Measurements from ENCODE around the gene SLC6A4. TPM values are rescaled to one million over a fixed set of nuclear protein-coding genes. Genes with fewer than 3 reads are reported as not detected.

The SLC6A4 gene
- total and polyA plus RNA-seq, 4 donors: 1.1 to 36.0 (median 4.7) TPM

DNA sequence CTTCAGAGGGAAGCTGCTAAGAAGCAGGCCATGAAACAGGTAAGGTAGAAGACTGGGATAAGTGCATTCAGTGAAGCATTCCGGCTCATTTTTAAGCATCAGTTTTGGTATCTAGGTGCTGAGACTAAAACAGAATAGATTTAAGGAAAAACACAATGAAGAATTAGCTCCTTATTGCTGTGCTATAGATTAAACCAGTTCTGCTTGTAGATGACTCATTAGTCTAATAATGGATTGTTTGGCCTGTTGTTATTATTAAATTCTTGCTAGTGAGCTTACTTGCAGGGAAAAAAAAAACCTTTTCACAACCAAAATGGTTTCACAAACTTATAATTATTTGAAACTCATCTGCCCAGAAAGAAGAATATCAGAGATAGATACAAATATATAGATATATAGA is 62.9 kb downstream of the SLC6A4 start:
- Histone ChIP-seq H3K4me1 (ENCODE audit: control insufficient read depth, insufficient read depth, low read length) (no peaks in the 10 kb centered on the region), H3K9me3 (ENCODE audit: control insufficient read depth, insufficient read depth, low read length) (no peaks in the 10 kb centered on the region), H3K4me3 (ENCODE audit: low read depth, low read length) (no peak overlapping the region), H3K36me3 (ENCODE audit: control insufficient read depth, insufficient read depth, low read length) (peaks cover 5% of the 10 kb centered on the region), H3K27ac (ENCODE audit: low read depth, low read length) (no peak overlapping the region), H3K27me3 (ENCODE audit: control insufficient read depth, insufficient read depth, low read length) (no peaks in the 10 kb centered on the region)
- no CpG with 5 or more reads among the region's 1 CpG for WGBS (ENCODE audit: insufficient coverage)
- no peak for DNase-seq (ENCODE audit: low read depth in 4 of 6, low spot score in 6 of 6)

DNA sequence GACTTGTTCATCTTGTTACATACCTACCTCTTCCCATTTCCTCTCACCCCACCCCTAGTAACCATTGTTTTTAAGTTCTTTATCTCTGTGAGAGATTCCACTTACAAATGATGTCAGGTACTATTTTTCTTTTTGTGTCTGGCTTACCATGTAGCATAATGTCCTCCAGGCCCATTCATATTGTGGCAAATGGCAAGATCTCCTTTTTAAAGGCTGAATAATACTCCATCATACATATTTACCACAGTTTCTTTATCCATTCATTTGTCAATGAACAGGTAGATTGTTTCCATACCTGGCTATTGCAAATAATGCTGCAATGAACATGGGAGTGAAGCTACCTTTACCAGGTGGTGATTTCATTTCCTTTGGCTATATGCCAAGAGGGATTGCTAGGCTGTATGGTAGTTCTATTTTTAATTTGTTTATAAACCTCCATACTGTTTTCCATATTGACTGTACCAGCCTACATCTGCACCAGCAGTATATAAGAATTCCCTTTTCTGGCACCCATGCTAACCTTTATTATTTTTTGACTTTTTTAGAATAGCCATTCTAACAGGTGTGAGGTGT is 65.0 kb downstream of the SLC6A4 start:
- no peak overlapping the region for H3K27ac ChIP-seq (ENCODE audit: low read depth, low read length)
- H3K4me3 ChIP-seq (ENCODE audit: low read depth, low read length): no peak overlapping the region
- H3K4me1 ChIP-seq (ENCODE audit: control insufficient read depth, insufficient read depth, low read length): no peaks in the 10 kb centered on the region
- no peak for DNase-seq (ENCODE audit: low read depth in 4 of 6, low spot score in 6 of 6)
- H3K36me3 ChIP-seq (ENCODE audit: control insufficient read depth, insufficient read depth, low read length): peaks cover 5% of the 10 kb centered on the region
- H3K27me3 ChIP-seq (ENCODE audit: control insufficient read depth, insufficient read depth, low read length): no peaks in the 10 kb centered on the region
- no peaks in the 10 kb centered on the region for H3K9me3 ChIP-seq (ENCODE audit: control insufficient read depth, insufficient read depth, low read length)

DNA sequence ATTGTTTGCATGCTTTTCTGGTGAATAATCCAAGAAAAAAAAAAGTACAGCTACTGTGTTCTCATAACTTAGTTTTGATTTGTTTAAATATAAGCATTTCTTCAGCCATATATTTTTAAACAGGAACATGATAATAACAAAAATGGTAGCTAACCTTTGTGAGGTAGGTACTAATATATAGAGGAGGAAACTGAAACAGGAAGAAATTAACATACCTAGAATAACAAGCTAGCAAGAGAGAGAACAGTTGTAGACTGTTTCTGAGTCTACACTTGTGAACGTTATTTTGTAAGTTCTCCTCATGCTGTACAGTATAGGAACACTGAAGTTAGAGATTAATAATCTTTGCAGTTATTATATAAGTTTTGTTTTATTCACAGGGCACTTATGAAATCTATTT is 69.5 kb downstream of the SLC6A4 start:
- Histone ChIP-seq H3K4me1 (ENCODE audit: control insufficient read depth, insufficient read depth, low read length) (no peaks in the 10 kb centered on the region), H3K9me3 (ENCODE audit: control insufficient read depth, insufficient read depth, low read length) (no peaks in the 10 kb centered on the region), H3K36me3 (ENCODE audit: control insufficient read depth, insufficient read depth, low read length) (no peaks in the 10 kb centered on the region), H3K27me3 (ENCODE audit: control insufficient read depth, insufficient read depth, low read length) (no peaks in the 10 kb centered on the region), H3K4me3 (ENCODE audit: low read depth, low read length) (no peak overlapping the region), H3K27ac (ENCODE audit: low read depth, low read length) (no peak overlapping the region)
- no peak for DNase-seq (ENCODE audit: low read depth in 4 of 6, low spot score in 6 of 6)
- WGBS (ENCODE audit: insufficient coverage): no CpG with 5 or more reads among the region's 1 CpG

DNA sequence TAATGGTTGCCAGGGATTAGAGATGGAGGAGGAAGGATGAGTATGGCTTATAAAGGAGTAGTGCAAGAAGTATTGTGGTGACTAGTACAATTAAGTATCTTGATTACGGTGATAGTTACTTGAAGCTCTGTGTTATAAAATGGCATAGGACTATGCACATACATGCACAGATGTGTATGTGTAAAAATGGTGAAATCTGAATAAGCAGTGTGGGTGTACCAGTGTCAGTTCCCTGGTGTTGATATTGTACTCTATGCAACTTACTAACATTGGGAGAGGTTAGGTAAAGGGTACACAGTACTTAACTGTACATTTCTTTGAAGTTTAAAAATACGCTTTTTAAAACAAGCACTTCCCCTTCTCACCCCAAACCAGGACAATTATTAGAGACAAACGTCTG is 70.3 kb downstream of the SLC6A4 start:
- 71% methylated on average over 1 of the region's 3 CpGs for WGBS (ENCODE audit: insufficient coverage)

GRCh38 chr17:30164531-30164930 is 71.0 kb downstream of the SLC6A4 start:
- Histone ChIP-seq H3K36me3 (ENCODE audit: control insufficient read depth, insufficient read depth, low read length) (no peaks in the 10 kb centered on the region), H3K9me3 (ENCODE audit: control insufficient read depth, insufficient read depth, low read length) (peaks cover 9% of the 10 kb centered on the region), H3K4me3 (ENCODE audit: low read depth, low read length) (no peak overlapping the region), H3K27me3 (ENCODE audit: control insufficient read depth, insufficient read depth, low read length) (no peaks in the 10 kb centered on the region), H3K27ac (ENCODE audit: low read depth, low read length) (no peak overlapping the region), H3K4me1 (ENCODE audit: control insufficient read depth, insufficient read depth, low read length) (no peaks in the 10 kb centered on the region)
- 93% methylated on average over 3 of the region's 4 CpGs for WGBS (ENCODE audit: insufficient coverage)
- DNase-seq (ENCODE audit: low read depth in 4 of 6, low spot score in 6 of 6): no peak

More for the DNA sequence above, 70.3 kb downstream of the SLC6A4 start:
- Histone ChIP-seq H3K4me1 (ENCODE audit: control insufficient read depth, insufficient read depth, low read length) (no peaks in the 10 kb centered on the region), H3K9me3 (ENCODE audit: control insufficient read depth, insufficient read depth, low read length) (peaks cover 5% of the 10 kb centered on the region), H3K36me3 (ENCODE audit: control insufficient read depth, insufficient read depth, low read length) (no peaks in the 10 kb centered on the region), H3K4me3 (ENCODE audit: low read depth, low read length) (no peak overlapping the region), H3K27me3 (ENCODE audit: control insufficient read depth, insufficient read depth, low read length) (no peaks in the 10 kb centered on the region), H3K27ac (ENCODE audit: low read depth, low read length) (no peak overlapping the region)
- no peak for DNase-seq (ENCODE audit: low read depth in 4 of 6, low spot score in 6 of 6)

DNA sequence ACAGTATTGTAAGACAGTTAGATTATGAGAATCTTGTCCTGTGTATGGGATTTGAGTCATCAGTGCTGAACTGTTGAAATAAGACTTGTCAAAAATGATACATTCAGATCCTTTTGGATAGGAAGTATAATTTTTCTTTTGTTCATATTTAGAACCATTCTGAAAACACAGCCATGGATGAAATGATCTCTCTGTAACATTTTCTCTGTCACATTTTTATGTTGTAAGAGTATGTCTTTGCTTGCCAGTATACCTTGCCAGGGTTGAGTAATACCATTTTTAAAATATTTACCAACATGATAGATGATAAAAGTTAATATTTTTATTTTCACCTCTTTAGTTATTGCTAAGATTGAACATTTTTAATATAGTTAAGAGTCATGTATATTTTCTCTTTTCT is 73.9 kb downstream of the SLC6A4 start:
- H3K9me3 ChIP-seq (ENCODE audit: control insufficient read depth, insufficient read depth, low read length): peaks cover 19% of the 10 kb centered on the region
- H3K27me3 ChIP-seq (ENCODE audit: control insufficient read depth, insufficient read depth, low read length): no peaks in the 10 kb centered on the region
- peaks cover under 1% of the 10 kb centered on the region for H3K36me3 ChIP-seq (ENCODE audit: control insufficient read depth, insufficient read depth, low read length)
- H3K27ac ChIP-seq (ENCODE audit: low read depth, low read length): no peak overlapping the region
- H3K4me1 ChIP-seq (ENCODE audit: control insufficient read depth, insufficient read depth, low read length): no peaks in the 10 kb centered on the region
- no peak for DNase-seq (ENCODE audit: low read depth in 4 of 6, low spot score in 6 of 6)
- H3K4me3 ChIP-seq (ENCODE audit: low read depth, low read length): no peak overlapping the region

DNA sequence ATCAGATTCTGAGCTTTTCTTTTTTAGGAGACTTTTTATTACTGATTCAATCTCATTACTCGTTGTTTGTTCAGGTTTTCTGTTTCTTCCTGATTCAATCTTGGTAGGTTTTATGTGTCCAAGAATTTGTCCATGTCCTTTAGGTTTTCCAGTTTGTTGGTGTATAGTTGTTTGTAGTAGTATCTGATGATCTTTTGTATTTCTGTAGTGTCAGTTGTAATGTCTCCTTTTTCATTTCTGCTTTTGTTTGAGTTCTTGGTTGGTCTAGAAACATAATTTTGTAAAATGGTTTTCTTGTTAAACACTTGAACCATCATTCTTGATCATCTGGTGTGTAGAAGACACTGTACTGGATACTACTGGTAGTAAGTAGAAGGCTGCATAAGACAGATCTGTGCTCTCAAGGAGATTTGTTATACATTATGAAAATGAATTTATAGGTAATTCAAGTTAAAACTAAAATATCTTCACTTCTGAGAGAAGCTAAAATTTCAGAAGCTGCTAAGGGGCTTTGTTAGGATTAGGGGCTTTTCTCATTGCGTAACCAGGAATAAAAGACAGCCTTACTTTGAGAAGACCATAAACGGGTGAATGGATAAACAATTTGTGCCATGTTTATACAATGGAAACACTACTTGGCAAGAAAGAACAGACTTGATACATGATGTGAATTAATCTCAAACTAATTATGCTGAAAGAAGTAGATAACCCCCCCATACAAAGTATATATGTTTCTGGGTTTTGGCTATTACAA is 74.9 kb downstream of the SLC6A4 start:
- H3K27ac ChIP-seq (ENCODE audit: low read depth, low read length): no peak overlapping the region

GRCh38 chr17:30158896-30159625 is 76.4 kb downstream of the SLC6A4 start:
- H3K4me1 ChIP-seq (ENCODE audit: control insufficient read depth, insufficient read depth, low read length): no peaks in the 10 kb centered on the region
- no peak overlapping the region for H3K27ac ChIP-seq (ENCODE audit: low read depth, low read length)
- peaks cover 19% of the 10 kb centered on the region for H3K9me3 ChIP-seq (ENCODE audit: control insufficient read depth, insufficient read depth, low read length)
- DNase-seq (ENCODE audit: low read depth in 4 of 6, low spot score in 6 of 6): no peak
- H3K36me3 ChIP-seq (ENCODE audit: control insufficient read depth, insufficient read depth, low read length): peaks cover 2% of the 10 kb centered on the region
- no peak overlapping the region for H3K4me3 ChIP-seq (ENCODE audit: low read depth, low read length)
- no peaks in the 10 kb centered on the region for H3K27me3 ChIP-seq (ENCODE audit: control insufficient read depth, insufficient read depth, low read length)
- WGBS (ENCODE audit: insufficient coverage): no CpG with 5 or more reads among the region's 3 CpGs

More for the DNA sequence above, 74.9 kb downstream of the SLC6A4 start:
- no peaks in the 10 kb centered on the region for H3K4me1 ChIP-seq (ENCODE audit: control insufficient read depth, insufficient read depth, low read length)
- H3K36me3 ChIP-seq (ENCODE audit: control insufficient read depth, insufficient read depth, low read length): peaks cover 2% of the 10 kb centered on the region
- H3K27me3 ChIP-seq (ENCODE audit: control insufficient read depth, insufficient read depth, low read length): no peaks in the 10 kb centered on the region
- 67% methylated on average over 1 of the region's 3 CpGs for WGBS (ENCODE audit: insufficient coverage)
- DNase-seq (ENCODE audit: low read depth in 4 of 6, low spot score in 6 of 6): no peak
- peaks cover 19% of the 10 kb centered on the region for H3K9me3 ChIP-seq (ENCODE audit: control insufficient read depth, insufficient read depth, low read length)
- H3K4me3 ChIP-seq (ENCODE audit: low read depth, low read length): no peak overlapping the region

DNA sequence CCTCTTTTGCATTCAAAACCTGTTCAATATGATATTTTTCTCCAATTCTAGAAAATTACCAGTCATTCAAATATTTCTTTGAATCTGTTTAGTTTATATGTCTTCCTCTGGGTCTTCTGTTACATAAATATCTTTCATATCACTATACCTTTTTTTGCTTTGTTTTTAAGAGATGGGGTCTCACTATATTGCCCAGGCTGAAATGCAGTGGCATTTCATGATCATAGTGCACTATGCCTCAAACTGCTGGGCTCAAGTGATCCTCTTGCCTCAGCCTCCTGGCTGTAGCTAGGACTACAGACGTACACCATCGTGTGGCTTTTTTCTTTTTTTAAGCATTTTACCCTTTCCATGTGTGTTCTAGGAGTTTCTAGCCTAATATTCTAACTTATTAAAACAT is 80.1 kb downstream of the SLC6A4 start:
- no peaks in the 10 kb centered on the region for H3K27me3 ChIP-seq (ENCODE audit: control insufficient read depth, insufficient read depth, low read length)
- no CpG with 5 or more reads among the region's 2 CpGs for WGBS (ENCODE audit: insufficient coverage)
- H3K4me3 ChIP-seq (ENCODE audit: low read depth, low read length): no peak overlapping the region
- H3K36me3 ChIP-seq (ENCODE audit: control insufficient read depth, insufficient read depth, low read length): peaks cover 2% of the 10 kb centered on the region
- no peak for DNase-seq (ENCODE audit: low read depth in 4 of 6, low spot score in 6 of 6)
- H3K4me1 ChIP-seq (ENCODE audit: control insufficient read depth, insufficient read depth, low read length): no peaks in the 10 kb centered on the region
- H3K9me3 ChIP-seq (ENCODE audit: control insufficient read depth, insufficient read depth, low read length): peaks cover 15% of the 10 kb centered on the region
- H3K27ac ChIP-seq (ENCODE audit: low read depth, low read length): no peak overlapping the region

DNA sequence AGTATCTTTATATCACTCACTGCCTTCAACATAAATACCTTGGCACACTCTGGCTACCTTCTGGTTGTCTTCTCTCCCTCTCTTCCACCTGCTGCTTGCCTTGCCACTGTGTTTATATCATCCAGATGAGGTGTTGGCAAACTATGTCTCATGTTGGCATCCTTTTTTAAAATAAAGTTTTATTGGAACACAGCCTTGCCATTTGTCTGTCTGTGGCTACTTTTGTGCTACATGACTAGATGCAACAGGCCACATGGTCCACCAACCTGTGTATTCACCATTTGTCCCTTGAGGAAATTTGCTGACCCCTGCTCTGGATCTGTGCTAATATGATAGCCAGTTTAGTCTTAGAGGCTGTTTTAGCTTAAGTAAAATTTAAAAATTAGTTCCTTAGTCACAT is 82.0 kb downstream of the SLC6A4 start:
- no peak for DNase-seq (ENCODE audit: low read depth in 4 of 6, low spot score in 6 of 6)
- Histone ChIP-seq H3K9me3 (ENCODE audit: control insufficient read depth, insufficient read depth, low read length) (peaks cover 1% of the 10 kb centered on the region), H3K36me3 (ENCODE audit: control insufficient read depth, insufficient read depth, low read length) (peaks cover 2% of the 10 kb centered on the region), H3K27me3 (ENCODE audit: control insufficient read depth, insufficient read depth, low read length) (no peaks in the 10 kb centered on the region), H3K4me3 (ENCODE audit: low read depth, low read length) (no peak overlapping the region), H3K4me1 (ENCODE audit: control insufficient read depth, insufficient read depth, low read length) (no peaks in the 10 kb centered on the region), H3K27ac (ENCODE audit: low read depth, low read length) (no peak overlapping the region)

All from spinal cord (tissue), 10 donors.